NT2/D1 (cell line): Measurements from ENCODE around the gene RADIL.

Experiments used
- DNase-seq: peaks from one replicate; pipeline ENCODE4 v3.0.0-alpha.2; 2011; ENCODE audit warnings: low read depth, low spot score
- H3K27me3 ChIP-seq: 2 replicates; pipeline ENCODE4 v1.6.0; 2011; ENCODE audit warnings: mild to moderate bottlenecking; ENCODE audit not compliant: insufficient read length, insufficient read depth
- H3K36me3 ChIP-seq: 2 replicates; pipeline ENCODE4 v1.6.1; 2011; ENCODE audit warnings: mild to moderate bottlenecking, low read length, mixed read lengths; ENCODE audit not compliant: insufficient read depth, insufficient read length
- H3K4me1 ChIP-seq: 2 replicates; pipeline ENCODE4 v1.5.1; 2011; ENCODE audit not compliant: insufficient read depth, insufficient read length
- H3K4me3 ChIP-seq: 2 replicates; pipeline ENCODE4 v1.5.1; 2011; ENCODE audit warnings: low read depth; ENCODE audit not compliant: insufficient read length
- H3K9ac ChIP-seq: 2 replicates; pipeline ENCODE4 v1.6.0; 2011; ENCODE audit warnings: low read depth; ENCODE audit not compliant: insufficient read length
- H3K9me3 ChIP-seq: 2 replicates; pipeline ENCODE4 v1.5.1; 2011; ENCODE audit warnings: mild to moderate bottlenecking, low read length; ENCODE audit not compliant: insufficient read depth
- SUZ12 ChIP-seq: IDR thresholded peaks from 2 replicates; pipeline ENCODE4 v1.6.1; 2011; ENCODE audit not compliant: insufficient read length, insufficient read depth; ENCODE audit errors: extremely low read depth
- YY1 ChIP-seq: IDR thresholded peaks from 2 replicates; pipeline ENCODE4 v1.6.1; 2011; ENCODE audit not compliant: insufficient read length, insufficient read depth
- ZNF274 ChIP-seq: IDR thresholded peaks from 2 replicates; pipeline ENCODE4 v1.6.1; 2011; ENCODE audit warnings: mild to moderate bottlenecking, low read depth, low read length

RADIL gene

GRCh38 chr7:4871056-4871680, 12.3 kb downstream of the RADIL start:
- Histone ChIP-seq H3K9ac (no peak overlapping the region), H3K27me3 (no peaks in the 10 kb centered on the region), H3K36me3 (peaks cover 17% of the 10 kb centered on the region), H3K4me3 (no peak overlapping the region), H3K4me1 (peaks cover 17% of the 10 kb centered on the region), H3K9me3 (no peaks in the 10 kb centered on the region)
- TF ChIP-seq SUZ12 (no peak), ZNF274 (no peak), YY1 (no peak)
- DNase-seq: no peak

DNA sequence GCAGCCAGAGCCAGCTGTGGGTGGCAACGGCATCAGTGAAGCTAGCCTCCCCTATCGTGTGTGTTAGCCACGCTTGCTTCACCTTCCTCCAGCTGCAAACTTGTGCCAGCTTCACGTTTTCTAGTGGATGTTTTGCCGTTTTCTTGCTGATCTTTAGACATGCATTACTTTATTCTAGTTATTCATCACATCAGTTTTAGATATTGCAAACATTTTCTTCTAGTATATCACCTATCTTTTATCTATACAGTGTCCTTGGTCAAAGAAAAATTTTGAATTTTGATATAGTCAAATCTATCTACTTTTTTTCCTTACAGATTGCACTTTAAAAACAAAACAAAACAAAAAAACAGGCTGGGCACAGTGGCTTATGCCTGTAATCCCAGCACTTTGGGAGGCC, 15.0 kb downstream of the RADIL start:
- H3K9ac ChIP-seq: no peak overlapping the region
- no peak for TF ChIP-seq ZNF274
- H3K9me3 ChIP-seq: no peaks in the 10 kb centered on the region
- H3K4me1 ChIP-seq: peaks cover 17% of the 10 kb centered on the region
- no peaks in the 10 kb centered on the region for H3K27me3 ChIP-seq
- no peak overlapping the region for H3K4me3 ChIP-seq
- DNase-seq: no peak
- H3K36me3 ChIP-seq: peaks cover 10% of the 10 kb centered on the region

- H3K4me1 ChIP-seq: peaks cover 7% of the 10 kb centered on the region
Observed at GRCh38 chr7:4866528-4867496, 16.7 kb downstream of the RADIL start.

DNA sequence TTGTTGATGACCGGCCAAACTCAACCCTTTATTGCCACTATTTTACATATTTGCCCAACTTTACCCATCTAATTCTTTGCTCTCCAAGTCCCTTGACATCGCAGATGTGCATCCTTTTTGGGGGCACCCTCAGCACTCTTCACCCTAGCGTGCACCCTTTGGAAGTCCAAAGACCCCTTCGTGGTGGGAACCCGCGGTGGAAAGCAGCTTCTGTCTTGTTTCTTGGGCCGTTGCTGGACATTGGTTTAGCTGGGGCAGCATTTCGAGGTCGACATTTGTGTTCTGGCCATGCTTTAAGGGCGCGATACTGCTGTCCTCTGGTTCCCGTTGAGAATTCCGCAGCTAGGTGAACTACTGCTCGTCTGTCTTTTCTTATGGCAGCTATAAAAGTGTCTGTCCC, 21.4 kb downstream of the RADIL start:
- Histone ChIP-seq H3K9me3 (no peaks in the 10 kb centered on the region), H3K4me1 (no peaks in the 10 kb centered on the region), H3K4me3 (no peak overlapping the region), H3K27me3 (no peaks in the 10 kb centered on the region), H3K9ac (no peak overlapping the region), H3K36me3 (peaks cover 6% of the 10 kb centered on the region)
- TF ChIP-seq SUZ12 (no peak), YY1 (no peak), ZNF274 (no peak)
- no peak for DNase-seq

More at GRCh38 chr7:4866528-4867496, 16.7 kb downstream of the RADIL start:
- H3K27me3 ChIP-seq: no peaks in the 10 kb centered on the region
- TF ChIP-seq ZNF274 (no peak), YY1 (no peak), SUZ12 (no peak)
- no peak for DNase-seq
- H3K4me3 ChIP-seq: no peak overlapping the region
- peaks cover 6% of the 10 kb centered on the region for H3K36me3 ChIP-seq
- H3K9ac ChIP-seq: no peak overlapping the region
- no peaks in the 10 kb centered on the region for H3K9me3 ChIP-seq

DNA sequence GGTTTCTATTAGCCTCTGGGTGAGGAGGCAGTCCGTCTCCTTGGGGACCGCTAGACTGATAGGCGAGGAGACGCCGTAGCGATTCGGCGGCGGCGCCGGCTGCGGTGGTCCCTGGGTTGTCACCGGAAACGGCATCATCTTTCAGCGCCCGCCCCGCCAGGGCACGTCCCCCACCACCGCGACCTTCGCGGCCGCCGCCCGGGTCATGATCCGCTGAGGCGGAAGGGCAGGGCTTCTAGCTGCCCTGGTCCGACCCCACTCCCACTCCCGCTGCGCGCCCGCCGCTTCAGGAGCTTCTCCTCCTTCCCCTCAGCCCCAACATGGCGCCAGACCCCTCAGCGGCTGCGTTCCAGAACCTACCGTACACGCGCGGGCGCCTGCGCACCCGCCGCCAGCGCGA, 21.8 kb downstream of the RADIL start, which contains the start of gene PAPOLB:
PAPOLB (minus strand) TSS at position 358 of the 400 bp plus-strand sequence; CDS start at position 138, 220 bp downstream.
- H3K9ac ChIP-seq: no peak within 1 kb of the TSS
- H3K27me3 ChIP-seq: no peaks in the 10 kb centered on the region
- H3K4me3 ChIP-seq: no peak within 1 kb of the TSS
- TF ChIP-seq ZNF274 (no peak), SUZ12 (no peak), YY1 (no peak)
- H3K4me1 ChIP-seq: no peaks in the 10 kb centered on the region
- H3K36me3 ChIP-seq: peaks cover 4% of the 10 kb centered on the region
- no peaks in the 10 kb centered on the region for H3K9me3 ChIP-seq
- no peak for DNase-seq

DNA sequence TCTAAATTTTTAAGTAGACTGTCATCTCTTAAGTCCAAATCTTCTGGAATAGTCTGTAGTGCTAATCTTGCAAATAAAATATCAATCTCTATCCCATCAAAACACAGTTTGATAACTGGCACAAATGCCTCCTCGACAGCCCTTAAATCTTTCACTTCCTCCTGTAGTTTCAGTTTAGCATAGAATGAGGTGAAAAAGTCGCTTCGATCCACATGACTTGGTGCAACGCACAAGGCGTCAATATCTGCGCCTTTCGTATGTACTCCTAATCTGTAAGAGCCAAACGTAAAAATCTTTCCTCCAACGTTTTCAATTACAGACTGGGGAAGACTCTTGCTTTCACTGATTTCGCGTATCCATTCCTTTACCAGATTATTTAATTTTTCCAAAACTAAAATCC, 22.3 kb downstream of the RADIL start:
- TF ChIP-seq ZNF274 (no peak), YY1 (no peak)
- Histone ChIP-seq H3K4me1 (no peaks in the 10 kb centered on the region), H3K27me3 (no peaks in the 10 kb centered on the region), H3K36me3 (peaks cover 2% of the 10 kb centered on the region), H3K9ac (no peak overlapping the region), H3K9me3 (no peaks in the 10 kb centered on the region), H3K4me3 (no peak overlapping the region)
- DNase-seq: no peak

- H3K4me3 ChIP-seq: no peak overlapping the region
- no peak overlapping the region for H3K9ac ChIP-seq
- no peaks in the 10 kb centered on the region for H3K9me3 ChIP-seq
- DNase-seq: no peak
- H3K4me1 ChIP-seq: no peaks in the 10 kb centered on the region
- TF ChIP-seq SUZ12 (no peak), ZNF274 (no peak), YY1 (no peak)
- no peaks in the 10 kb centered on the region for H3K36me3 ChIP-seq
- no peaks in the 10 kb centered on the region for H3K27me3 ChIP-seq
Observed at GRCh38 chr7:4857189-4857588, 26.3 kb downstream of the RADIL start.
